Liver (tissue), 9 donors: Measurements from ENCODE around the gene TBC1D5. TPM values are rescaled to one million over a fixed set of nuclear protein-coding genes. Genes with fewer than 3 reads are reported as not detected.

ENCODE experiments used
- DNase-seq: peaks from one replicate; pipeline ENCODE4 v3.0.0-alpha.2; 2017; ENCODE audit warnings: low spot score
- H3K27ac ChIP-seq, 2 donors: one replicate each; pipeline ENCODE4 v1.7.0; 2013; ENCODE audit warnings: inconsistent platforms in 2 of 2, low read length in 2 of 2, control low read depth in 1 of 2, low read depth in 1 of 2, mild to moderate bottlenecking in 1 of 2
- H3K27me3 ChIP-seq, 4 donors: one replicate each; pipeline versions ENCODE4 v1.6.1 to v1.7.0; 2013; ENCODE audit warnings: low read length in 3 of 4, inconsistent platforms in 1 of 4, mild to moderate bottlenecking in 1 of 4, moderate library complexity in 1 of 4; ENCODE audit not compliant: control insufficient read depth in 4 of 4, insufficient read depth in 4 of 4
- H3K36me3 ChIP-seq, 4 donors: one replicate each; pipeline versions ENCODE4 v1.6.1 to v1.7.0; 2013; ENCODE audit warnings: low read length in 3 of 4, mild to moderate bottlenecking in 3 of 4, low read depth in 1 of 4, moderate library complexity in 1 of 4; ENCODE audit not compliant: control insufficient read depth in 4 of 4, insufficient read depth in 3 of 4
- H3K4me1 ChIP-seq, 4 donors: one replicate each; pipeline versions ENCODE4 v1.6.1 to v1.7.0; 2013; ENCODE audit warnings: low read length in 3 of 4, mild to moderate bottlenecking in 3 of 4, moderate library complexity in 1 of 4; ENCODE audit not compliant: control insufficient read depth in 4 of 4, insufficient read depth in 4 of 4
- H3K4me3 ChIP-seq, 3 donors: one replicate each; pipeline versions ENCODE4 v1.6.1 to v1.7.0; 2013; ENCODE audit warnings: low read length in 3 of 3, control low read depth in 1 of 3, low read depth in 1 of 3, mild to moderate bottlenecking in 1 of 3
- H3K9ac ChIP-seq, 2 donors: one replicate each; pipeline ENCODE4 v1.7.0; 2013; ENCODE audit warnings: low read length in 2 of 2, mild to moderate bottlenecking in 2 of 2, moderate library complexity in 2 of 2, control low read depth in 1 of 2, low read depth in 1 of 2
- H3K9me3 ChIP-seq, 4 donors: one replicate each; pipeline versions ENCODE4 v1.6.1 to v1.7.0; 2013; ENCODE audit warnings: low read length in 3 of 4; ENCODE audit not compliant: control insufficient read depth in 4 of 4
- EGR1 ChIP-seq, 2 donors: IDR thresholded peaks; 2 replicates each; pipeline ENCODE4 v1.6.1; 2016 to 2018; ENCODE audit warnings: antibody characterized with exemption in 2 of 2, low read depth in 2 of 2
- FOXA1 ChIP-seq: IDR thresholded peaks from 2 replicates; pipeline ENCODE4 v1.6.1; 2016; ENCODE audit warnings: antibody characterized with exemption
- FOXA2 ChIP-seq: IDR thresholded peaks from 2 replicates; pipeline ENCODE4 v1.6.1; 2016; ENCODE audit warnings: antibody characterized with exemption
- GABPA ChIP-seq, 2 donors: IDR thresholded peaks in 1 of 2; conservative IDR thresholded peaks in 1 of 2; 2 replicates each; pipeline ENCODE4 v1.6.1; 2016; ENCODE audit warnings: antibody characterized with exemption in 2 of 2, mild to moderate bottlenecking in 1 of 2, moderate library complexity in 1 of 2
- HNF4A ChIP-seq, 2 donors: conservative IDR thresholded peaks; 2 replicates each; pipeline ENCODE4 v1.6.1; 2016; ENCODE audit warnings: antibody characterized with exemption in 2 of 2, mild to moderate bottlenecking in 2 of 2
- JUND ChIP-seq, 2 donors: IDR thresholded peaks; 2 replicates each; pipeline ENCODE4 v1.6.1; 2016; ENCODE audit warnings: antibody characterized with exemption in 2 of 2
- RAD21 ChIP-seq, 2 donors: IDR thresholded peaks; 2 replicates each; pipeline ENCODE4 v1.6.1; 2016; ENCODE audit warnings: antibody characterized with exemption in 2 of 2, mild to moderate bottlenecking in 2 of 2
- RXRA ChIP-seq, 2 donors: IDR thresholded peaks; 2 replicates each; pipeline ENCODE4 v1.6.1; 2017 to 2018; ENCODE audit warnings: antibody characterized with exemption in 2 of 2, mild to moderate bottlenecking in 1 of 2
- TAF1 ChIP-seq: conservative IDR thresholded peaks from 2 replicates; pipeline ENCODE4 v1.6.1; 2016; ENCODE audit warnings: antibody characterized with exemption, mild to moderate bottlenecking
- YY1 ChIP-seq: IDR thresholded peaks from 2 replicates; pipeline ENCODE4 v1.6.1; 2016; ENCODE audit warnings: antibody characterized with exemption, mild to moderate bottlenecking
- WGBS: extraction: QIAGEN DNeasy Blood & Tissue Kit; methylation state at CpG from one replicate; pipeline ENCODE4 v1.1.7; 2013; 5-methylcytosine and 5-hydroxymethylcytosine counted together
- polyA plus RNA-seq, 2 donors: library from polyadenylated mRNA; stranded (reverse) in 1 of 2; unstranded in 1 of 2; fragments of 200-250 nt in 1 of 2; fragments of >200 nt in 1 of 2; fragmentation: Nextera tagmentation in 1 of 2; extraction: Ambion mirVana in 1 of 2; gene quantifications; one replicate each; pipeline versions ENCODE4 v1.2.1 to v1.2.3, GENCODE V29; 2013 to 2015
- total RNA-seq, 2 donors: library from RNA; depleted of rRNA; stranded (reverse); fragments of >200 nt; gene quantifications; one replicate each; pipeline ENCODE4 v1.2.3, GENCODE V29; 2014
- TF ChIP-seq, protein P1 (sequence below): IDR thresholded peaks from 2 replicates; pipeline ENCODE4 v1.6.1; 2016; ENCODE audit warnings: antibody characterized with exemption
- TF ChIP-seq, protein P2 (sequence below): IDR thresholded peaks from 2 replicates; pipeline ENCODE4 v1.6.1; 2016; ENCODE audit warnings: antibody characterized with exemption, mild to moderate bottlenecking
- TF ChIP-seq, protein P3 (sequence below): IDR thresholded peaks from 2 replicates; pipeline ENCODE4 v1.6.1; 2016; ENCODE audit warnings: antibody characterized with exemption
- TF ChIP-seq, protein P4 (sequence below): IDR thresholded peaks from 2 replicates; pipeline ENCODE4 v1.6.1; 2016; ENCODE audit warnings: antibody characterized with exemption
- TF ChIP-seq, protein P5 (sequence below): fragments of 150-350 bp; IDR thresholded peaks from 2 replicates; pipeline ENCODE4 v1.5.1; 2017; ENCODE audit warnings: improper control_type of control experiment, low read depth, low read length; ENCODE audit not compliant: missing input control
- donor health status: healthy.
- donor health status: healthy.
- donor health status: healthy.
- donor health status: healthy.
- donor health status: healthy.

Gene TBC1D5
- total and polyA plus RNA-seq, 4 donors, result 9.1 to 45.6 (median 25.6) TPM

DNA sequence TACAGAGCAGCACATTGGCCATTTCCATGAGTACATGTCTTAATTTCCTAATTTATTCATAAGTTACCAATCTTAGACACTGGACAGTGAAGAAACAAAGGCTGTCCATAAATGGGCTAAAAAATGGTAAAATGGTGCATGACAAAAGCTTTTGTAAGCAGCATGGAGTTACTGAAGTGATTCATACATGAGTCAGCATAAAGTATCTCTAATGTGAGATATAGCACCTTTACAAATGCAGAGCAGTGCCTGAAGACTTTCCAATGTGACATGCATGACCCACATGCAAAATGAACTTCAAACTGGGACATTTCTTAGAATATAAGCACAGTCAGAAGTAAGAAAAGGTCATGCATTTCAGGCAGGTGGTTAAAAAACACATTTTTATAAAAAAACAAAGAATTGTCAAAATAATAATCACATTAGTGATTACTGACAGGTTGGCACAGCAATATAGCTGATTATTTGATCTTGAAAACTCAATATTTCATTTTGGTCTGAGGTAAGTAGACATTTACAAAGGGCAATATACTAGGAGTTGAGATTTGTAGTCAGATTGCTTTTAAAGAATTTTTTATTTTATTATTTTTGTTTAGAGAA lies 558.4 kb downstream of the TBC1D5 start:
- DNase-seq, result no peak
- Histone ChIP-seq H3K9ac (no peak overlapping the region), H3K4me3 (no peak overlapping the region), H3K27ac (no peak overlapping the region), H3K36me3 (peaks cover 0 to 9% (median 7%) of the 10 kb centered on the region in 4 donors), H3K4me1 (no peaks in the 10 kb centered on the region), H3K27me3 (no peaks in the 10 kb centered on the region), H3K9me3 (no peaks in the 10 kb centered on the region)
- TF ChIP-seq RAD21 (IDR thresholded peaks at IDR 0.05) (no peak), FOXA1 (no peak), HNF4A (conservative IDR thresholded peaks at IDR 0.05) (no peak), JUND (IDR thresholded peaks at IDR 0.05) (no peak), YY1 (no peak), TAF1 (no peak), EGR1 (IDR thresholded peaks at IDR 0.05; ENCODE audit: low read depth in 2 of 2) (no peak)
- TF ChIP-seq, protein P1, sequence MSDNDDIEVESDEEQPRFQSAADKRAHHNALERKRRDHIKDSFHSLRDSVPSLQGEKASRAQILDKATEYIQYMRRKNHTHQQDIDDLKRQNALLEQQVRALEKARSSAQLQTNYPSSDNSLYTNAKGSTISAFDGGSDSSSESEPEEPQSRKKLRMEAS, result no peak
- TF ChIP-seq, protein P2, sequence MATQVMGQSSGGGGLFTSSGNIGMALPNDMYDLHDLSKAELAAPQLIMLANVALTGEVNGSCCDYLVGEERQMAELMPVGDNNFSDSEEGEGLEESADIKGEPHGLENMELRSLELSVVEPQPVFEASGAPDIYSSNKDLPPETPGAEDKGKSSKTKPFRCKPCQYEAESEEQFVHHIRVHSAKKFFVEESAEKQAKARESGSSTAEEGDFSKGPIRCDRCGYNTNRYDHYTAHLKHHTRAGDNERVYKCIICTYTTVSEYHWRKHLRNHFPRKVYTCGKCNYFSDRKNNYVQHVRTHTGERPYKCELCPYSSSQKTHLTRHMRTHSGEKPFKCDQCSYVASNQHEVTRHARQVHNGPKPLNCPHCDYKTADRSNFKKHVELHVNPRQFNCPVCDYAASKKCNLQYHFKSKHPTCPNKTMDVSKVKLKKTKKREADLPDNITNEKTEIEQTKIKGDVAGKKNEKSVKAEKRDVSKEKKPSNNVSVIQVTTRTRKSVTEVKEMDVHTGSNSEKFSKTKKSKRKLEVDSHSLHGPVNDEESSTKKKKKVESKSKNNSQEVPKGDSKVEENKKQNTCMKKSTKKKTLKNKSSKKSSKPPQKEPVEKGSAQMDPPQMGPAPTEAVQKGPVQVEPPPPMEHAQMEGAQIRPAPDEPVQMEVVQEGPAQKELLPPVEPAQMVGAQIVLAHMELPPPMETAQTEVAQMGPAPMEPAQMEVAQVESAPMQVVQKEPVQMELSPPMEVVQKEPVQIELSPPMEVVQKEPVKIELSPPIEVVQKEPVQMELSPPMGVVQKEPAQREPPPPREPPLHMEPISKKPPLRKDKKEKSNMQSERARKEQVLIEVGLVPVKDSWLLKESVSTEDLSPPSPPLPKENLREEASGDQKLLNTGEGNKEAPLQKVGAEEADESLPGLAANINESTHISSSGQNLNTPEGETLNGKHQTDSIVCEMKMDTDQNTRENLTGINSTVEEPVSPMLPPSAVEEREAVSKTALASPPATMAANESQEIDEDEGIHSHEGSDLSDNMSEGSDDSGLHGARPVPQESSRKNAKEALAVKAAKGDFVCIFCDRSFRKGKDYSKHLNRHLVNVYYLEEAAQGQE, result no peak
- TF ChIP-seq, protein P3, sequence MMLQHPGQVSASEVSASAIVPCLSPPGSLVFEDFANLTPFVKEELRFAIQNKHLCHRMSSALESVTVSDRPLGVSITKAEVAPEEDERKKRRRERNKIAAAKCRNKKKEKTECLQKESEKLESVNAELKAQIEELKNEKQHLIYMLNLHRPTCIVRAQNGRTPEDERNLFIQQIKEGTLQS, result no peak
- TF ChIP-seq, protein P4, sequence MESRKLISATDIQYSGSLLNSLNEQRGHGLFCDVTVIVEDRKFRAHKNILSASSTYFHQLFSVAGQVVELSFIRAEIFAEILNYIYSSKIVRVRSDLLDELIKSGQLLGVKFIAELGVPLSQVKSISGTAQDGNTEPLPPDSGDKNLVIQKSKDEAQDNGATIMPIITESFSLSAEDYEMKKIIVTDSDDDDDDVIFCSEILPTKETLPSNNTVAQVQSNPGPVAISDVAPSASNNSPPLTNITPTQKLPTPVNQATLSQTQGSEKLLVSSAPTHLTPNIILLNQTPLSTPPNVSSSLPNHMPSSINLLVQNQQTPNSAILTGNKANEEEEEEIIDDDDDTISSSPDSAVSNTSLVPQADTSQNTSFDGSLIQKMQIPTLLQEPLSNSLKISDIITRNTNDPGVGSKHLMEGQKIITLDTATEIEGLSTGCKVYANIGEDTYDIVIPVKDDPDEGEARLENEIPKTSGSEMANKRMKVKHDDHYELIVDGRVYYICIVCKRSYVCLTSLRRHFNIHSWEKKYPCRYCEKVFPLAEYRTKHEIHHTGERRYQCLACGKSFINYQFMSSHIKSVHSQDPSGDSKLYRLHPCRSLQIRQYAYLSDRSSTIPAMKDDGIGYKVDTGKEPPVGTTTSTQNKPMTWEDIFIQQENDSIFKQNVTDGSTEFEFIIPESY, result no peak

- 80% methylated on average over 5 of the region's 5 CpGs for WGBS
- no peak overlapping the region for H3K4me3 ChIP-seq
- peaks cover 0 to 9% (median 7%) of the 10 kb centered on the region in 4 donors for H3K36me3 ChIP-seq
- no peak for DNase-seq
- H3K4me1 ChIP-seq, result no peaks in the 10 kb centered on the region
- no peak overlapping the region for H3K27ac ChIP-seq
- no peak overlapping the region for H3K9ac ChIP-seq
- TF ChIP-seq EGR1 (IDR thresholded peaks at IDR 0.05; ENCODE audit: low read depth in 2 of 2) (no peak), RXRA (IDR thresholded peaks at IDR 0.05) (no peak), YY1 (no peak), FOXA2 (no peak), GABPA (IDR thresholded peaks at IDR 0.05 in 1 of 2, conservative IDR thresholded peaks at IDR 0.05 in 1 of 2) (no peak)
- TF ChIP-seq, protein P5, sequence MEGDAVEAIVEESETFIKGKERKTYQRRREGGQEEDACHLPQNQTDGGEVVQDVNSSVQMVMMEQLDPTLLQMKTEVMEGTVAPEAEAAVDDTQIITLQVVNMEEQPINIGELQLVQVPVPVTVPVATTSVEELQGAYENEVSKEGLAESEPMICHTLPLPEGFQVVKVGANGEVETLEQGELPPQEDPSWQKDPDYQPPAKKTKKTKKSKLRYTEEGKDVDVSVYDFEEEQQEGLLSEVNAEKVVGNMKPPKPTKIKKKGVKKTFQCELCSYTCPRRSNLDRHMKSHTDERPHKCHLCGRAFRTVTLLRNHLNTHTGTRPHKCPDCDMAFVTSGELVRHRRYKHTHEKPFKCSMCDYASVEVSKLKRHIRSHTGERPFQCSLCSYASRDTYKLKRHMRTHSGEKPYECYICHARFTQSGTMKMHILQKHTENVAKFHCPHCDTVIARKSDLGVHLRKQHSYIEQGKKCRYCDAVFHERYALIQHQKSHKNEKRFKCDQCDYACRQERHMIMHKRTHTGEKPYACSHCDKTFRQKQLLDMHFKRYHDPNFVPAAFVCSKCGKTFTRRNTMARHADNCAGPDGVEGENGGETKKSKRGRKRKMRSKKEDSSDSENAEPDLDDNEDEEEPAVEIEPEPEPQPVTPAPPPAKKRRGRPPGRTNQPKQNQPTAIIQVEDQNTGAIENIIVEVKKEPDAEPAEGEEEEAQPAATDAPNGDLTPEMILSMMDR, result no peak
- TF ChIP-seq, protein P4, result no peak
- H3K9me3 ChIP-seq, result no peaks in the 10 kb centered on the region
- no peaks in the 10 kb centered on the region for H3K27me3 ChIP-seq
Measured at GRCh38 chr3:17182166-17182565, 560.3 kb downstream of the TBC1D5 start.
